IPS-NIHi7 (cell line): ENCODE results near the gene ABCC11.

Experiments
- DNase-seq: peaks from one replicate; pipeline ENCODE4 v3.0.0; 2012; ENCODE audit warnings: mixed read lengths; ENCODE audit errors: extremely low spot score

ABCC11 gene

GRCh38 chr16:48247311-48247710 is at the start of gene ABCC11:
Gene ABCC11, minus strand, starts transcription at chr16:48247539. Its CDS starts 15,618 bp downstream, at chr16:48231921.
- no peak for DNase-seq

DNA sequence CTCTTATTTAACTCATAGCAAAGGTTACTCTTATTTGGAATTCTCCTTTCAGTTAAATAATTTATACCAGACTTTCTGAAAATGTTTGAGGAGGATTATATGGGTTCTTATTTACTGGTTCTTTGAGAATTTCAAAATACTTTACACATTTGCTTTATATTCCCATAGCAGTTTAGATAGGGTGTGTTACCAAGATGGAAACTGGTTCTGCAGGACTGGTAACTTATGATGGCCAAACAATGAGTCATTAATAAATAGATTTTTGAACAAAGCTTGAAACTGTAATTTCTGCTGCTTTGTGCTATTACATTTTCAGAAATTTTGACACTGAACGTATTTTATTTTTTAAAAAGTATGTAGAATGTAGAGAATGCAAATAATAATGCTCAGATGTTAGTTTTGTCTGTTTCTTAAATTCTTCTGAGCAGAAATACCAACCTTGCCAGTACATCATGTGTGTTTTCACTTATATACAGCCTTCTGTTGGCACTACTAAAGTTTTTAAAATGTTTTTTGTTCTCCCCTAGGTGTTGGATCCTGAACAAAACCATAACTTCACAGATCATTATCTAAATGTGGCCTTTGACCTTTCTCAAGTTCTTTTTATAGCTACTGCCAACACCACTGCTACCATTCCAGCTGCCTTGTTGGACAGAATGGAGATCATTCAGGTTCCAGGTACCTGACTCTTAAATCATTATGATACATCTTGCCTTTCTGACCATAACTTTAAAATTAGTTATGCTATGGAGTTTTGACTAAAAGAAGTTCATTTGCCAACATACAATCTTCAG is 48.3 kb upstream of the ABCC11 start:
- no peak for DNase-seq

DNA sequence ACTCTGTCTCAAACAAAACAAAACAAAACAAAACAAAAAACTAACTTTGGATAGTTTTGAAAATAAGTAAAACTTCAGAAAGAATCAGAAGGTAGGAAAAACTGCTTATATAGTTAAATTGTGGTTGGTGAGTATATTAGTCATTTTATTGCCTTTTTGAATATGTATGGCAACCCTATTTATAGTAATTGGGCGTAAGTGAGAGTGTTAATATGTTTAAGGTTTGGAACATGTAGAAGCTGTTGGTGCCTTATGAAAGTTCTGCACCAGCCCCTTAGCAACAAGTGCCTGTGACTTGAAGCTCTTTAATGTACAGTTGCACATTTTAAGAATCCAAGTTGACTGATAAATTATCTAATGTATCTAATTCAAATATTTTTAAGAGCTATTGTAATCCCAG is 47.4 kb upstream of the ABCC11 start:
- DNase-seq = no peak

DNA sequence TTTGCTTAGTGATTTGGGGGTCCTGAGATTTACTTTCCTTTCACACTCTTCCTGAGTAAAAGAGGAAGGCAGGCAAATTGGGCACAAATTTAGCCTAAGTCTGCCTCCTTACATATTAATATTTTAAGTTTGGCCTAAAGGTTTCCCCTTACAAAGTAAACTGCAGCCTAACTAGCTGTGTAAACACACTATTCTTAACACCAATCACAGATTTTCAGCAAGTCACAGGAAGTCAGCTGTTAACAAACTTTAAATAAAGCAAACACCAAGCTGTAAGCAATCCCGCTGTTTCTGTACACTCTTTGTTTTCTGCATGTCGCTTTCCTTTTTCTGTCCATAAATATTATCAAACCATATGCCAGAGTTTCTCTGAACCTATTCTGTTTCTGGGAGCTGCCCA is 45.1 kb upstream of the ABCC11 start:
- DNase-seq = no peak

DNA sequence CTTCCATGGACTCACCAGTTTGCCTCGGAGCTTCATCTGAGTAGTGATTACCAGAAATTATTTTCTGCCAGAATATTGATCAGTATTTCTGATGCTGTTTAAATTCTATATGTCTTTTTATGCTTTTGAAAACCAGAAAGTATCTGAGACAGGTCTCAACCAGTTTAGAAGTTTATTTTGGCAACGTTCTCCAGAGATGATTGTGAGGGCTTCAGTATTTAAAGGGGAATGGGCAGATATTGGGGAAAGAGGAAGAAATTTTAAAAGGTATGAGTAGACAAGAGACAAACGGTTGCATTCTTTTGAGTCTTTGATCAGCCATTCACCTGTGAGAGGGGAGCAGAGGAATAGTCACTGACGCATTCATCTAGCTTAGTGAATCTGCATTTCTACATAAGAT is 44.4 kb upstream of the ABCC11 start:
- no peak for DNase-seq

- DNase-seq = no peak
These were observed 44.0 kb upstream of the ABCC11 start for GRCh38 chr16:48291303-48291702.

GRCh38 chr16:48287239-48287638 is 39.9 kb upstream of the ABCC11 start:
- DNase-seq = no peak

- DNase-seq = no peak
These were observed 37.6 kb upstream of the ABCC11 start for GRCh38 chr16:48284772-48285409.

DNA sequence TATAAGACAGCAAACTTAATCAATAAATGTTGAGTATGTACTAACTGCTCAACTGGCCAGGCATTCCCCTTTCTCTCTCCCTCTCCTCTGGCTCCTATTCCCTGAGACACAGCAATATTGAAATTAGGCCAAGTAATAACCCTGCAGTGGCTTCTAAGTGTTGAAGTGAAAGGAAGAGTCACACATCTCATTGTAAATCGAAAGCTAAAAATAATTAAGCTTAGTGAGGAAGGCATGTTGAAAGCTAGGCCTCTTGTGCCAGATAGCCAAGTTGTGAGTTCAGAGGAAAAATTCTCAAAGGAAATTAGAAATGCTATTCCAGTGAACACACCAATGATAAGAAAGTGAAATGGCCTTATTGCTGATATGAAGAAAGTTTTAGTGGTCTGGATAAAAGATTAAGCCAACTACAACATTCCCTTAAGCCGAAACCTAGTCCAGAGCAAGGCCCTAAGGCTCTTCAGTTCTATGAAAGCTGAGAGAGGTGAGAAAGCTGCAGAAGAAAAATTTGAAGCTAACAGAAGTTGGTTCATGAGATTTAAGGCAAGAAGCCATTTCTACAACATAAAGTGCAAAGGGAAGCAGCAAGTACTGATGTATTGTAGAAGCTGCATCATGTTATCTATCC is 35.4 kb upstream of the ABCC11 start:
- DNase-seq = no peak

DNA sequence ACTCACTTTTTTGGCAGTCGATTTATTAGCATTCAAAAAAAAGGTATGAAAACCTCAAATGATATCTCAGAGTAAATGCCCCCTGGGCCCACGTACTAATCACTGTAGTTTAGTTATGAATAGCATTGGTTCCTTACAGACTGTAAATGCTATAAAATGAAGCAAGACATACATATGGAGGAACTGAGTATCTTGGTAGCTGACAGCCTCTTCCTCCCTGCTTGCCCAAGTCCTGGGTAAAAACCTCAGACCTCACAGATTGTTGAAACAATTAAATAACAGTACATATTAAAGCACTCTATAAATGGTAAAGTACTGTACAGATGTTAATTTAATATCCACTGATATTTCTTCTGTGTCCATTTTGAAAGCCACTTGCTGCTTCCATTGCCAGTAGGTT is 33.2 kb upstream of the ABCC11 start:
- no peak for DNase-seq

DNA sequence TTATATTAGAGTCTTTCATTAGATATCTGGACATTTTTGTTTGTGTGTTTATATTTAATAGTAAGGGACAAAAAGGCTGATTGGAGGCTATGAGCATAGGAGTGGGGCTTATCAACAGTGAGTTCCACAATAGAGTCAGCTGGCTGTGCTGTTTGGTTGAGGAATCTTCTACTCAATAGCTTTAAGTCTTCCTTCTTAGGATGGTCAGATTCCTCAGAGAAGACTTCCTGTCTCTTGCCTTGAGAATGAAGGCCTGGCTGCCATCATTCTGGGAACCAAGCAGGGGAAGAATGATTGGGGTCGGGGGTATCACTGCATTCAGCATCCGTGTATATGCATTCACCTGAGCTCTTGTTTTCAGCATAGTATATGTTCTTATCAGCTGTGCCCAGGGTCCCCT is 31.9 kb upstream of the ABCC11 start:
- DNase-seq = peak; percentile 12

DNA sequence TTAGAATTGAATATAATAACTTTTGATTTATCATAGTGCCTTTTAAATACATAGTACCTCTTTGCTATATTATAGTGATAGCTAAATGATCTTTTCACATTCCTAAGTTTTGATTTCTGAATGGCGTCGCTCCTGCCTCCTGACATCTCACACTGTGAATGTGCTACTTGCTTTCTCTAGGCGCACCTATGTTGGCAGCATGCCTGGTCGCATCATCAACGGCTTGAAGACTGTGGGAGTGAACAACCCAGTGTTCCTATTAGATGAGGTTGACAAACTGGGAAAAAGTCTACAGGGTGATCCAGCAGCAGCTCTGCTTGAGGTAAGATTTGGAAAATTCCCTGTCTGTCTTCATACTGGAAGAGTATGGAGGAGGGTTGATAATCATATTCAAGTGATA is 29.8 kb upstream of the ABCC11 start:
- DNase-seq = no peak

- no peak for DNase-seq
These were observed 28.8 kb upstream of the ABCC11 start for GRCh38 chr16:48276102-48276501.

DNA sequence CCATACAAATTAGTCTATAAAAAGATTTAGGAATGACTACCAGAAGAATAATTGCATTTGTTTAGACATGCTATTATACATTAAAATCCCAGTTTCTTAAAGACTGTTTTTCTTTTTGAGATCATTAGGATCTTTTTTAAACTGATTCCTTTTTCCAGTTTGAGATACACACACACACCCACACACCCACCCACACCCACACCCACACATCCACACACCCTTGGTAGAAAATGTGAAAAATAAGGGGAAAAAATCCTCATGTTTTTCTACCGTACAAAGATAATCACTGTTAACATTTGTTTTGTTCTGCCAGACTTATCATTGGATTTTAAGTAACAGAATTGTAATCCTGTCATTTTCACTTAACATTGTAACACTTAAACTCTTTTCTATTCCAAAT is 27.1 kb upstream of the ABCC11 start:
- DNase-seq = no peak

GRCh38 chr16:48272837-48273421 is 25.6 kb upstream of the ABCC11 start:
- no peak for DNase-seq

DNA sequence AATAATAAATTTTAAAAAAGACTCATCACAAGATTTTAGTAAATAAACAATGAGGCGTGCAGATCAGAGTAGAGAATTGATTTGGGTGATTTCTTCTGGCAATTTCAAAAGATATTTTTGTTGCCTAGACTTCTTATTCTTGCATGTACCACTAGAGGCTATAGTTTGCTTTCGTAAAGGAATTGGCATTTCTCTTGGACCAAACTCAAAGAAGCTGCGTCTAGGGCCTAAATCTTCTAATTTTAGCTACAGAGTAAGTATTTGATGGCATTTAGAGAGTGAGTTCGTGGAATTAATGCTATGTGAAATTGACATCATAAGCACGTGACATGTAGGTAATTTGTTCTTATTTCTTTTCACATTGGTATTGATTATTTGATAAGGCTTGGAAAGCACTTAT is 24.4 kb upstream of the ABCC11 start:
- DNase-seq = no peak

- DNase-seq = no peak
These were observed 21.7 kb upstream of the ABCC11 start for GRCh38 chr16:48269011-48269410.

DNA sequence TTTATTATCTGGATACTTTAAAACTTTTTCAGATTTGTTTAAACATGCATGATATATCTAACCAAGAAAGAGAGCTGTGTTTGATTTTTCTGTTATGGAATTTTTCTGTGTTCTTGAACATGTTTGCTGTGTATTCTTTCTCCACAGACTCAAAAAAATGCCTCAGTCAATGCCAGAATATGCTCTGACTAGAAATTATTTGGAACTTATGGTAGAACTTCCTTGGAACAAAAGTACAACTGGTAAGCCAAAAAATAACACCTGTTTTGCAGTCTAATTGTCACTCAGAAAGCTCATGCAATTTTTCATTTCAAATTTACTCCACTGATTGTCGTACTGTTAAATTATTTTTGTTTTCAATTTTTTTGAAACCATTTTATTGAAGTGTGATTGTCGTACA is 15.3 kb upstream of the ABCC11 start:
- no peak for DNase-seq

DNA sequence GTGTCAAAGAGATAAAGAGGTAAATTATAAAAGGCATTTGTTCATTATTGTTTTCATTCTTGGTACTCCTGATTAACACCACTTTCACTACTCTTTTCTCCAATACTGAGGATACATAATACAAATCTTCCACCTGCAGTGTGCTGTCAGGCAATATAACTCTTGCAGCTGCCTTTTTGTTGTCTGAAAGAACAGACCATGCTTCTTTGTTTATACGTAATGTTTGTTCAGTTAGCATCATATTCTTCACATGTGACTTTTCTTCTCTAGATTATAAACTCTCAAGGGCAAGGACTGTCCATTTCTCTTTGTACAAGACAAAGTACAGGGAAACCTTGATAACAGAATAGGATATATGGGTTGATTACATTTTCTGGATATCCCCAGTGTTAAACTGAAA is 14.2 kb upstream of the ABCC11 start:
- no peak for DNase-seq

DNA sequence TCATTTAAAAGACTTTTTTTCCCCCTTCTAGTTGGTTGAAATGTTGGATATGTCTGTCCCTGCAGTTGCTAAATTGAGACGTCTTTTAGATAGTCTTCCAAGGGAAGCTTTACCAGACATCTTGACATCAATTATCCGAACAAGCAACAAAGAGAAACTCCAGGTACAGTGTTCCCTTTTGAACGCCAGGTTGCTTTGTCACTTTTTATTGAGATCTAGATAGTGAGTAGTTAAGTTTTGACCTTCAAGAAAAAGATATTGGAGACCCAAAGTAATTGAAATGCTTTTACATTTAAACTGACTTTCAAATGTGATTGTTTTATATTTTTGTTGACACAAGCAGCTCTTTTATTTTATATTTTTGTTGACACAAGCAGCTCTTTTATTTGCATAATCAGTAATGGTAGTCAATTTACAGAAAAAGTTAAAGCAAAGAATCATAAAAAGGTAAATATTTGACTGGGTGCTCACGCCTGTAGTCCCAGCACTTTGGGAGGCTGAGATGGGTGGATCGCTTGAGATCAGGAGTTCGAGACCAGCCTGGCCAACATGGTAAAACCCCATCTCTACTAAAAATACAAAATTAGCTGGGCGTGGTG is 9.3 kb upstream of the ABCC11 start:
- DNase-seq = no peak

- DNase-seq = no peak
These were observed 4.7 kb upstream of the ABCC11 start for GRCh38 chr16:48252013-48252412.
